Measurements from ENCODE around the gene MOAP1. TPM values are rescaled to one million over a fixed set of nuclear protein-coding genes. Genes with fewer than 3 reads are reported as not detected.
A peak's percentile ranks its signal among the peaks of the same experiment; 100 is the strongest.

Gene MOAP1
- total and polyA plus RNA-seq, 2 experiments from 2014 or later, result 27.3 to 36.2 TPM

- H3K79me2 ChIP-seq, result peaks cover 47% of the 10 kb centered on the region
- DNase-seq (ENCODE audit: low spot score), result peak; percentile 98
- TF ChIP-seq EZH2 (IDR thresholded peaks at IDR 0.05; ENCODE audit: borderline replicate concordance) (no peak), EZH2phosphoT487 (IDR thresholded peaks at IDR 0.05; ENCODE audit: low read depth, severe bottlenecking, unreplicated experiment) (no peak), CTCF (IDR thresholded peaks at IDR 0.05; ENCODE audit: poor library complexity) (no peak)
- no peaks in the 10 kb centered on the region for H3K36me3 ChIP-seq (replicated peaks; ENCODE audit: insufficient read depth, low read depth)
- peak within 1 kb of the TSS; percentile 82 for H3K27ac ChIP-seq
- 1% methylated on average over 57 of the region's 65 CpGs for WGBS (ENCODE audit: low lambda C conversion rate, missing lambda C conversion rate)
- peak within 1 kb of the TSS; percentile 82 for H2AFZ ChIP-seq
- H3K27me3 ChIP-seq, result no peaks in the 10 kb centered on the region
- peak within 1 kb of the TSS; percentile 90 for H3K4me2 ChIP-seq
- peak within 1 kb of the TSS; percentile 81 for H3K4me3 ChIP-seq
- peaks cover 15% of the 10 kb centered on the region for H3K4me1 ChIP-seq (ENCODE audit: insufficient read depth)
- no peaks in the 10 kb centered on the region for H4K20me1 ChIP-seq (ENCODE audit: insufficient read depth, poor library complexity, severe bottlenecking)
- no peaks in the 10 kb centered on the region for H3K9me3 ChIP-seq (ENCODE audit: low read depth)
- no peaks in the 10 kb centered on the region for H3K9me2 ChIP-seq (replicated peaks; ENCODE audit: insufficient read depth)
These were observed 22.2 kb upstream of the MOAP1 start, which contains the start of the genes GON7 and UBR7 for GRCh38 chr14:93206793-93207467. Gene GON7, minus strand, starts transcription at chr14:93207065. Its CDS starts 28 bp downstream, at chr14:93207037. Gene UBR7, plus strand, starts transcription at chr14:93207256. Its CDS starts 36 bp downstream, at chr14:93207292.

DNA sequence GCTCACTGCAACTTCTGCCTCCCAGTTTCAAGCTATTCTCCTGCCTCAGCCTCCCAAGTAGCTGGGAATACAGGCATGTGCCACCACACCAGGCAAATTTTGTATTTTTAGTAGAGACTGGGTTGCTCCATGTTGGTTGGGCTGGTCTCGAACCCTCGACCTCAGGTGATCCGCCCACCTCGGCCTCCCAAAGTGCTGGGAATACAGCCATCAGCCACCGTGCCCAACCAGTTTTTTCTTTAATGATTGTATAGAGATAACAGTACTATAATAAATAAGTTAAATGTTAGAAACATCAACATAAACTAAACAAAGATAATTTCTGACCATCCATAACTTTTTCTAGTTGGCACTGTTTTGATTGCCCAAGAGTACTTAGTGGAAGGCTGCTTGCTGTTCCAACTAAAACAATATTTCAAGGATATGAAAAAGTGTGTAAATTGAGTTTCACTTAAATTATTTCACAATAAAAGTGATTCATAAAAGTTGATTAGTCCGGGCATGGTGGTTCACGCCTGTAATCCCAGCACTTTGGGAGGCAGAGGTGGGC, 16.5 kb upstream of the MOAP1 start:
- WGBS (ENCODE audit: low lambda C conversion rate, missing lambda C conversion rate), result 90% methylated on average over 7 of the region's 7 CpGs
- no peak overlapping the region for H3K4me2 ChIP-seq

DNA sequence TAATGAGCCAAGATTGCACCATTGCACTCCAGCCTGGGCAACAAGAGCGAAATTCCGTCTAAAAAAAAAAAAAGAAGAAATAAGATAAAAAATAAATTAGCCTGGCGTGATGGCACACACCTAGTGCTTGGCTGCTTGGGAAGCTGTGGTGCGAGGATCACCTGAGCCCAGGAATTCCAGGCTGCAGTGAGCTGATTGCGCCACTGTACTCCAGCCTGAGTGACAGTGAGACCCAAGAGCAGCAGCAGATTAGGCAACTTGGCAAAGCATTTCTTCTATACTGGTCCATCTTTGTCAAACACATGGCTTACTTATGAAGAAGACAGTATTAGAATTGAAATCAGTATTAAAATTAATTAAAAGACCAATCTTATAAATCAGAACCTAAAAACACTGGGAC, 15.9 kb upstream of the MOAP1 start:
- Histone ChIP-seq H3K4me2 (no peak overlapping the region), H3K4me3 (no peak overlapping the region), H2AFZ (no peak overlapping the region), H3K27me3 (no peaks in the 10 kb centered on the region), H4K20me1 (ENCODE audit: insufficient read depth, poor library complexity, severe bottlenecking) (no peaks in the 10 kb centered on the region), H3K36me3 (replicated peaks; ENCODE audit: insufficient read depth, low read depth) (no peaks in the 10 kb centered on the region), H3K79me2 (peaks cover 13% of the 10 kb centered on the region), H3K4me1 (ENCODE audit: insufficient read depth) (peaks cover 3% of the 10 kb centered on the region), H3K9me2 (replicated peaks; ENCODE audit: insufficient read depth) (no peaks in the 10 kb centered on the region), H3K27ac (no peak overlapping the region), H3K9me3 (ENCODE audit: low read depth) (no peaks in the 10 kb centered on the region)
- WGBS (ENCODE audit: low lambda C conversion rate, missing lambda C conversion rate), result over 99% methylated on average over 5 of the region's 5 CpGs
- no peak for DNase-seq (ENCODE audit: low spot score)
- TF ChIP-seq EZH2phosphoT487 (IDR thresholded peaks at IDR 0.05; ENCODE audit: low read depth, severe bottlenecking, unreplicated experiment) (no peak), EZH2 (IDR thresholded peaks at IDR 0.05; ENCODE audit: borderline replicate concordance) (no peak), CTCF (IDR thresholded peaks at IDR 0.05; ENCODE audit: poor library complexity) (no peak)

More for the DNA sequence above, 16.5 kb upstream of the MOAP1 start:
- no peak overlapping the region for H2AFZ ChIP-seq
- no peaks in the 10 kb centered on the region for H3K27me3 ChIP-seq
- no peaks in the 10 kb centered on the region for H4K20me1 ChIP-seq (ENCODE audit: insufficient read depth, poor library complexity, severe bottlenecking)
- no peaks in the 10 kb centered on the region for H3K9me3 ChIP-seq (ENCODE audit: low read depth)
- H3K27ac ChIP-seq, result no peak overlapping the region
- TF ChIP-seq EZH2phosphoT487 (IDR thresholded peaks at IDR 0.05; ENCODE audit: low read depth, severe bottlenecking, unreplicated experiment), result no peak
- no peak for TF ChIP-seq CTCF (IDR thresholded peaks at IDR 0.05; ENCODE audit: poor library complexity)
- no peak for TF ChIP-seq EZH2 (IDR thresholded peaks at IDR 0.05; ENCODE audit: borderline replicate concordance)
- no peaks in the 10 kb centered on the region for H3K36me3 ChIP-seq (replicated peaks; ENCODE audit: insufficient read depth, low read depth)
- no peaks in the 10 kb centered on the region for H3K9me2 ChIP-seq (replicated peaks; ENCODE audit: insufficient read depth)
- DNase-seq (ENCODE audit: low spot score), result no peak
- no peak overlapping the region for H3K4me3 ChIP-seq
- peaks cover 20% of the 10 kb centered on the region for H3K79me2 ChIP-seq
- H3K4me1 ChIP-seq (ENCODE audit: insufficient read depth), result peaks cover 7% of the 10 kb centered on the region
